GM21423 (cell line): ENCODE results near the gene MRPL14.

Experiments
- ATAC-seq: cut with Tn5 transposase; IDR thresholded peaks from one replicate; pipeline ENCODE4 v1.9.1; 2021; ENCODE audit warnings: mild to moderate bottlenecking, moderate library complexity; ENCODE audit not compliant: unreplicated experiment

Gene MRPL14

GRCh38 chr6:44127186-44128019 is at the start of gene MRPL14, which contains the start of gene TMEM63B:
Gene MRPL14, minus strand, starts transcription at chr6:44127452. Its CDS starts 10,841 bp downstream, at chr6:44116611.
Gene TMEM63B, plus strand, starts transcription at chr6:44127554. Its CDS starts 7,031 bp downstream, at chr6:44134585.
- peak; percentile 65 for ATAC-seq

GRCh38 chr6:44176130-44176761 is 49.0 kb upstream of the MRPL14 start:
- no peak for ATAC-seq

- ATAC-seq = peak; percentile 44
These were observed 45.7 kb upstream of the MRPL14 start for GRCh38 chr6:44172731-44173500.

- ATAC-seq = no peak
These were observed 44.8 kb upstream of the MRPL14 start for GRCh38 chr6:44171899-44172546.

- ATAC-seq = no peak
These were observed 42.8 kb upstream of the MRPL14 start for GRCh38 chr6:44169886-44170570.

GRCh38 chr6:44169154-44169553 is 41.9 kb upstream of the MRPL14 start:
- no peak for ATAC-seq

- no peak for ATAC-seq
These were observed 40.3 kb upstream of the MRPL14 start for GRCh38 chr6:44167567-44167966.

- no peak for ATAC-seq
These were observed 39.4 kb upstream of the MRPL14 start for GRCh38 chr6:44166591-44167184.

GRCh38 chr6:44166116-44166515 is 38.9 kb upstream of the MRPL14 start:
- no peak for ATAC-seq

- ATAC-seq = no peak
These were observed 35.8 kb upstream of the MRPL14 start for GRCh38 chr6:44162876-44163625.

GRCh38 chr6:44161997-44162338 is 34.7 kb upstream of the MRPL14 start:
- no peak for ATAC-seq

- ATAC-seq = no peak
These were observed 31.5 kb upstream of the MRPL14 start, which contains the start of gene CAPN11 for GRCh38 chr6:44158770-44159228. Gene CAPN11, plus strand, starts transcription at chr6:44158820. Its CDS starts 29 bp downstream, at chr6:44158849.

GRCh38 chr6:44157152-44157521 is 29.9 kb upstream of the MRPL14 start:
- no peak for ATAC-seq

GRCh38 chr6:44156494-44157151 is 29.4 kb upstream of the MRPL14 start:
- no peak for ATAC-seq

GRCh38 chr6:44154067-44154466 is 26.8 kb upstream of the MRPL14 start:
- ATAC-seq = no peak

GRCh38 chr6:44152533-44152932 is 25.3 kb upstream of the MRPL14 start:
- ATAC-seq = no peak

GRCh38 chr6:44152109-44152461 is 24.8 kb upstream of the MRPL14 start:
- no peak for ATAC-seq

GRCh38 chr6:44151348-44152108 is 24.3 kb upstream of the MRPL14 start:
- ATAC-seq = peak; percentile 57
